Measurements from ENCODE around the gene PRKCZ. TPM values are rescaled to one million over a fixed set of nuclear protein-coding genes. Genes with fewer than 3 reads are reported as not detected.

PRKCZ gene
- polyA plus RNA-seq, 1 donor: 68.6 TPM

- H3K4me1 ChIP-seq (ENCODE audit: control insufficient read depth, insufficient read depth, low read length): peaks cover 20% of the 10 kb centered on the region
- H3K36me3 ChIP-seq (ENCODE audit: control insufficient read depth, insufficient read depth, low read length): peaks cover 53% of the 10 kb centered on the region
- no peak overlapping the region for H3K27ac ChIP-seq (ENCODE audit: low read length)
- no peaks in the 10 kb centered on the region for H3K27me3 ChIP-seq (ENCODE audit: control insufficient read depth, insufficient read depth, low read length)
- no peak overlapping the region for H3K4me3 ChIP-seq (ENCODE audit: low read length)
- DNase-seq: no peak
- H3K9me3 ChIP-seq (ENCODE audit: control insufficient read depth, low read depth, low read length): peaks cover 11% of the 10 kb centered on the region
- 84% methylated on average over 3 of the region's 8 CpGs for WGBS (ENCODE audit: insufficient coverage, low lambda C conversion rate)
These were observed 51.7 kb downstream of the PRKCZ start for GRCh38 chr1:2101946-2102345.

GRCh38 chr1:2102753-2103152 is 52.5 kb downstream of the PRKCZ start:
- DNase-seq: no peak
- H3K4me3 ChIP-seq (ENCODE audit: low read length): no peak overlapping the region
- H3K36me3 ChIP-seq (ENCODE audit: control insufficient read depth, insufficient read depth, low read length): peaks cover 57% of the 10 kb centered on the region
- no peak overlapping the region for H3K27ac ChIP-seq (ENCODE audit: low read length)
- no peaks in the 10 kb centered on the region for H3K27me3 ChIP-seq (ENCODE audit: control insufficient read depth, insufficient read depth, low read length)
- H3K4me1 ChIP-seq (ENCODE audit: control insufficient read depth, insufficient read depth, low read length): peaks cover 20% of the 10 kb centered on the region
- peaks cover 3% of the 10 kb centered on the region for H3K9me3 ChIP-seq (ENCODE audit: control insufficient read depth, low read depth, low read length)
- WGBS (ENCODE audit: insufficient coverage, low lambda C conversion rate): no CpG with 5 or more reads among the region's 12 CpGs

DNA sequence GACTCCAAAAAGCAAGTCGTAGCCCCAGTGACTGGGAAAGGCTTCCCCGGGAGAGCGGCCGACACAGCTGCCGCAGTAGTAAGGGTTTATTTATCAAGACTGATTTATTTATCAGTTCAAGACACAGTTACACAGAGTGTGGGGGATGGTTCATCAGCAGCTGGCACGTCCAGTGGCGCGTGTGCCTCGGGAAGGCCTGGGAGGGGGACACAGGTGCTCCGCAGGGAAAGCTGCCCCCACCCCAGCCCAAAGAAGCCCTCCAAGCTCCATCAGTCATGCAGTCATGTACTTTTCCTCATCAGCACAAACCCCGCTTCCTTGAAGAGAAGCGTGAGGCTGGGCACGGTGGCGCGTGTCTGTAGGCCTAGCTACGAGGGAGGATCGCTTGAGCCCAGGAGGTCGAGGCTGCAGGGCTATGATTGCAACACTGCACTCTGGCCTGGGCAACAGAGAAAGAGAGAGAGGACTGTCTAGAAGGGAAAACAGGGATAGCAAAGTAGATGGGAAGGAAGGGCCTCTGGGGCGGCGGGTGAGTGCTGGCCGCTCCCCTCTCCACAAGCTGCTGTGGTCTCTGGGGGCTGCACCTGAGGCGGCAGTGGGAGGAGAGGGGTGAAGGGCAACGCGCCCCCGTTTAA is 53.2 kb downstream of the PRKCZ start:
- DNase-seq: no peak
- Histone ChIP-seq H3K9me3 (ENCODE audit: control insufficient read depth, low read depth, low read length) (no peaks in the 10 kb centered on the region), H3K27ac (ENCODE audit: low read length) (no peak overlapping the region), H3K36me3 (ENCODE audit: control insufficient read depth, insufficient read depth, low read length) (peaks cover 62% of the 10 kb centered on the region), H3K4me1 (ENCODE audit: control insufficient read depth, insufficient read depth, low read length) (peaks cover 20% of the 10 kb centered on the region), H3K27me3 (ENCODE audit: control insufficient read depth, insufficient read depth, low read length) (no peaks in the 10 kb centered on the region), H3K4me3 (ENCODE audit: low read length) (no peak overlapping the region)
- 60% methylated on average over 3 of the region's 25 CpGs for WGBS (ENCODE audit: insufficient coverage, low lambda C conversion rate)

- no CpG with 5 or more reads among the region's 22 CpGs for WGBS (ENCODE audit: insufficient coverage, low lambda C conversion rate)
- Histone ChIP-seq H3K4me3 (ENCODE audit: low read length) (no peak overlapping the region), H3K27me3 (ENCODE audit: control insufficient read depth, insufficient read depth, low read length) (no peaks in the 10 kb centered on the region), H3K9me3 (ENCODE audit: control insufficient read depth, low read depth, low read length) (no peaks in the 10 kb centered on the region), H3K4me1 (ENCODE audit: control insufficient read depth, insufficient read depth, low read length) (peaks cover 20% of the 10 kb centered on the region), H3K27ac (ENCODE audit: low read length) (peak overlapping the region; percentile 68), H3K36me3 (ENCODE audit: control insufficient read depth, insufficient read depth, low read length) (peaks cover 60% of the 10 kb centered on the region)
- no peak for DNase-seq
These were observed 53.8 kb downstream of the PRKCZ start for GRCh38 chr1:2103901-2104590.

DNA sequence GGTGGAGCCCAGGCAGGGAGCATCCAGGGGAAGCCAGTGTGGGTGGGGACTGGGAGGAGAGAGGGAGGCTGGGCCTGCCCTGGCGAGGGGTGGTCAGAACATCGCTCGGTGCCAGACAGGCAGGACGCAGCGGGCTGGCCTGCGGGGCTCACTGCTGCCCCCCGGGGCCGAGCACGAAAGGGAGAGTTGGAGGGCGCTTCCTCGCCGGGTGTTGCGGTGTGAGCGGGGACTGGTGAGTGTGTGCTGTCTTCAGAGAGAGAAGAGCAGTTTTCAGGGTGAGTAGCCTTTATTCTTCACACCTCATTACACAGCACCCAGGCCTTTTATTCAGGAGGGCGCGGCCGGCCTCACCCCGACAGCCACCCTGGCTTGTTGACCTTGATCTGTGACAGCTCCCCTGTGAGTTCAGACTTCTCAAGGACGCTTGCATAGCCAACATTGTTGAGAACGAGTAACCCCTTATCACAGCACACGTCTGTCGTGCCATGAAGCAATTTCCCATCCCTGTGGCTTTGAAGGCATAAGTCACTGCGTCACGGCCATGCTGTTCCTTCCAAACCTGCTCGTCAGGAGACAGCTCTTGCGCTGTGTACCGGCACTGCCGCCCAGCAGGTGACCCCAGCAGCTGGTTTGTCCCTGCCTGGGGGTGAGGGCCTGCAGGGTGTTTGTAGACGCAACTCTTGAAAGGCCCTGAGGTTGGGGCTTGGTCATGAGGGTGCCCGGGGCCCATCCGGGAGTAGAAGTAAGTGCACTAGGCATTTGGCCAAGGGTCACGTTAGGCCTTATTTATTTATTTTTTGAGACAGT is 54.6 kb downstream of the PRKCZ start:
- Histone ChIP-seq H3K27me3 (ENCODE audit: control insufficient read depth, insufficient read depth, low read length) (no peaks in the 10 kb centered on the region), H3K4me1 (ENCODE audit: control insufficient read depth, insufficient read depth, low read length) (peaks cover 20% of the 10 kb centered on the region), H3K4me3 (ENCODE audit: low read length) (no peak overlapping the region), H3K36me3 (ENCODE audit: control insufficient read depth, insufficient read depth, low read length) (peaks cover 65% of the 10 kb centered on the region), H3K27ac (ENCODE audit: low read length) (peak overlapping the region; percentile 68), H3K9me3 (ENCODE audit: control insufficient read depth, low read depth, low read length) (peaks cover 5% of the 10 kb centered on the region)
- WGBS (ENCODE audit: insufficient coverage, low lambda C conversion rate): no CpG with 5 or more reads among the region's 32 CpGs
- DNase-seq: peak; percentile 73 to 89

GRCh38 chr1:2105781-2106524 is 55.7 kb downstream of the PRKCZ start:
- Histone ChIP-seq H3K4me3 (ENCODE audit: low read length) (no peak overlapping the region), H3K4me1 (ENCODE audit: control insufficient read depth, insufficient read depth, low read length) (peaks cover 20% of the 10 kb centered on the region), H3K27me3 (ENCODE audit: control insufficient read depth, insufficient read depth, low read length) (no peaks in the 10 kb centered on the region), H3K36me3 (ENCODE audit: control insufficient read depth, insufficient read depth, low read length) (peaks cover 60% of the 10 kb centered on the region), H3K9me3 (ENCODE audit: control insufficient read depth, low read depth, low read length) (peaks cover 6% of the 10 kb centered on the region), H3K27ac (ENCODE audit: low read length) (peak overlapping the region; percentile 2)
- DNase-seq: no peak
- no CpG with 5 or more reads among the region's 19 CpGs for WGBS (ENCODE audit: insufficient coverage, low lambda C conversion rate)

DNA sequence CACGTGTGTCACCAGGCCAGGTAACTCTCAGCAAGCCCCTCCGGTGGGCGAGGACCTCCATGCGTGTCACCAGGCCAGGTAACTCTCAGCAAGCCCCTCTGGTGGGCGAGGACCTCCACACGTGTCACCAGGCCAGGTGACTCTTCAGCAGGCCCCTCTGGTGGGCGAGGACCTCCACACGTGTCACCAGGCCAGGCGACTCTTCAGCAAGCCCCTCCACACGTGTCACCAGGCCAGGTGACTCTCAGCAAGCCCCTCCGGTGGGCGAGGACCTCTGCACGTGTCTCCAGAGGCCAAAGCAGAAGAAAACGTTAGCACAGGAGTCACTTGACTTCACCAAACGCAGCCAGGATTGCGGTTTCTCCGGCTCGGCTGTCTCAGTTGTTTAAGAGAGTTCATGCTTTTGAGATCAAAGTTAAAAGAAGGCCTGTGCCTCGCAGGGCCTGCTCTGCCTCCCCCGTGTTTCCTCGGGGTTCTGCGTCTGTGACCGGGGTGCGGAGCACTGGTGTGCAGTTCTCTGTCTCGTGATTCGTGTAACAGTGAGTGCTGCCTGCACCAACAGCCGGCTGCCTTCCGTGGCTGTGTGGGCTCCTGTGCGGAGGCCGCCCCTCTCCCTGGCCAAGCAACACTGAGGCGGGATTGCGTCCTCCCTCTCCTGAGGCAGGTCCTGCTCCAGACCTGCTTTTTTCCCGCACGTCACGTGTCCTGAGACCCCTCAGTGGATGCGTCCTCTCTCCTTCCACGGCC is 56.6 kb downstream of the PRKCZ start:
- Histone ChIP-seq H3K9me3 (ENCODE audit: control insufficient read depth, low read depth, low read length) (peaks cover 6% of the 10 kb centered on the region), H3K27ac (ENCODE audit: low read length) (no peak overlapping the region), H3K36me3 (ENCODE audit: control insufficient read depth, insufficient read depth, low read length) (peaks cover 53% of the 10 kb centered on the region), H3K4me1 (ENCODE audit: control insufficient read depth, insufficient read depth, low read length) (peaks cover 20% of the 10 kb centered on the region), H3K4me3 (ENCODE audit: low read length) (no peak overlapping the region), H3K27me3 (ENCODE audit: control insufficient read depth, insufficient read depth, low read length) (no peaks in the 10 kb centered on the region)
- no peak for DNase-seq
- no CpG with 5 or more reads among the region's 37 CpGs for WGBS (ENCODE audit: insufficient coverage, low lambda C conversion rate)

DNA sequence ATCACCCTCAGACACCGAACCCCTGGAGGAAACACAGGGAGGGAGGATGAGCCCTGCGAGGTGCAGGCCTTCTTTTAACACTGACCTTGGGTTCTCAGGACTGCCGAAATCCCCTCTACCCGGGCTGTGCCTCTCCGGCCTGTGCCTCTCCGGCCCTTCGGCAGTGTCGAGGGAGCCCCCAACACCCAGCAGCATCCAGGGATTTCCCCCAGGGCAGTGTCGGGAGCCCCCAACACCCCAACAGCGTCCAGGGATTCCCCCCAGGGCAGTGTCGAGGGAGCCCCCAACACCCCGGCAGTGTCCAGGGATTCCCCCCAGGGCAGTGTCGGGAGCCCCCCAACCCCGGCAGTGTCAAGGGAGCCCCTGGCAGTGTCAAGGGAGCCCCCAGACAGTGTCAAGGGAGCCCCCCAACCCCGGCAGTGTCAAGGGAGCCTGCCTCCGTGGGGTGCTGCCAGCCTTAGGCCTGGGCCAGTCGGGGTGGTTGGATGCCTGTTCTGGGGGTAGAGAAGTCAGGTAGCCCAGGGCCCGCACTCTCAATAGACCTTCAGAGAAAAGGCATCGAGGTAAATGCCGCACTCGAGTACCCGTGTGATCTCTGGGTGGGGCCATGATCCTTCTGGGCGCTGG is 57.5 kb downstream of the PRKCZ start:
- DNase-seq: no peak
- peaks cover 53% of the 10 kb centered on the region for H3K36me3 ChIP-seq (ENCODE audit: control insufficient read depth, insufficient read depth, low read length)
- no peaks in the 10 kb centered on the region for H3K27me3 ChIP-seq (ENCODE audit: control insufficient read depth, insufficient read depth, low read length)
- no peak overlapping the region for H3K4me3 ChIP-seq (ENCODE audit: low read length)
- no peak overlapping the region for H3K27ac ChIP-seq (ENCODE audit: low read length)
- peaks cover 20% of the 10 kb centered on the region for H3K4me1 ChIP-seq (ENCODE audit: control insufficient read depth, insufficient read depth, low read length)
- peaks cover 6% of the 10 kb centered on the region for H3K9me3 ChIP-seq (ENCODE audit: control insufficient read depth, low read depth, low read length)
- WGBS (ENCODE audit: insufficient coverage, low lambda C conversion rate): no CpG with 5 or more reads among the region's 23 CpGs

GRCh38 chr1:2108213-2108876 is 58.1 kb downstream of the PRKCZ start:
- H3K4me3 ChIP-seq (ENCODE audit: low read length): no peak overlapping the region
- H3K4me1 ChIP-seq (ENCODE audit: control insufficient read depth, insufficient read depth, low read length): peaks cover 20% of the 10 kb centered on the region
- no peaks in the 10 kb centered on the region for H3K27me3 ChIP-seq (ENCODE audit: control insufficient read depth, insufficient read depth, low read length)
- no peak overlapping the region for H3K27ac ChIP-seq (ENCODE audit: low read length)
- 60% methylated on average over 1 of the region's 33 CpGs for WGBS (ENCODE audit: insufficient coverage, low lambda C conversion rate)
- peaks cover 53% of the 10 kb centered on the region for H3K36me3 ChIP-seq (ENCODE audit: control insufficient read depth, insufficient read depth, low read length)
- DNase-seq: no peak
- peaks cover 6% of the 10 kb centered on the region for H3K9me3 ChIP-seq (ENCODE audit: control insufficient read depth, low read depth, low read length)

Measured in large intestine (tissue), 3 donors.